Kidney epithelial cell (primary cell): ENCODE results near the gene MTFMT. TPM values are rescaled to one million over a fixed set of nuclear protein-coding genes. Genes with fewer than 3 reads are reported as not detected.

Experiments
- DNase-seq: peaks from one replicate; pipeline ENCODE4 v3.0.0-alpha.2; 2010; ENCODE audit warnings: low read depth
- H3K27me3 ChIP-seq: 2 replicates; pipeline ENCODE4 v1.6.0; 2011; ENCODE audit warnings: low read length; ENCODE audit not compliant: control insufficient read depth, insufficient read depth
- H3K36me3 ChIP-seq: 2 replicates; pipeline ENCODE4 v1.5.1; 2011; ENCODE audit warnings: low read length; ENCODE audit not compliant: control insufficient read depth, insufficient read depth
- H3K4me3 ChIP-seq: 2 replicates; pipeline ENCODE4 v1.5.1; 2011; ENCODE audit warnings: low read depth, mild to moderate bottlenecking, control low read depth, low read length
- CTCF ChIP-seq: IDR thresholded peaks from 2 replicates; pipeline ENCODE4 v1.5.1; 2011; ENCODE audit warnings: mild to moderate bottlenecking, moderate library complexity, low read length, control low read depth, inconsistent platforms; ENCODE audit not compliant: insufficient read depth, poor library complexity, severe bottlenecking
- total RNA-seq: library from RNA; depleted of rRNA; stranded (reverse); fragments of >200 nt; gene quantifications from 2 replicates; pipeline ENCODE4 v1.2.3, GENCODE V29; 2015

Gene MTFMT
- total RNA-seq, 1 donor from 2014 or later = 17.3 TPM

GRCh38 chr15:64989416-64990167 lies 39.8 kb downstream of the MTFMT start, which contains the start of gene SPG21:
SPG21 (minus strand) TSS chr15:64989914; CDS start chr15:64983569, 6,345 bp downstream.
- no peak for TF ChIP-seq CTCF
- no peaks in the 10 kb centered on the region for H3K27me3 ChIP-seq
- peak; percentile 47 for DNase-seq
- H3K4me3 ChIP-seq = peak within 1 kb of the TSS; percentile 91
- peaks cover 1% of the 10 kb centered on the region for H3K36me3 ChIP-seq

GRCh38 chr15:64987136-64987535 lies 42.3 kb downstream of the MTFMT start:
- no peak for DNase-seq
- Histone ChIP-seq H3K36me3 (peaks cover 1% of the 10 kb centered on the region), H3K27me3 (no peaks in the 10 kb centered on the region), H3K4me3 (no peak overlapping the region)
- no peak for TF ChIP-seq CTCF

- H3K27me3 ChIP-seq = no peaks in the 10 kb centered on the region
- H3K4me3 ChIP-seq = no peak overlapping the region
- H3K36me3 ChIP-seq = peaks cover 1% of the 10 kb centered on the region
- TF ChIP-seq CTCF = no peak
- no peak for DNase-seq
These were observed 43.9 kb downstream of the MTFMT start for GRCh38 chr15:64985366-64986033.

GRCh38 chr15:64982472-64982871 lies 47.0 kb downstream of the MTFMT start:
- DNase-seq = no peak
- Histone ChIP-seq H3K27me3 (no peaks in the 10 kb centered on the region), H3K36me3 (peaks cover 1% of the 10 kb centered on the region), H3K4me3 (no peak overlapping the region)
- TF ChIP-seq CTCF = no peak

GRCh38 chr15:64981812-64982431 lies 47.5 kb downstream of the MTFMT start:
- DNase-seq = no peak
- Histone ChIP-seq H3K36me3 (peaks cover 1% of the 10 kb centered on the region), H3K4me3 (no peak overlapping the region), H3K27me3 (no peaks in the 10 kb centered on the region)
- no peak for TF ChIP-seq CTCF
